T-helper 2 cell treated with Interferon-gamma antibody and Interleukin-4, amounts not matched to agents 100 ng/mL and 5 ng/mL, for 36 hours (primary cell): ENCODE data around the gene MTERF4. TPM values are rescaled to one million over a fixed set of nuclear protein-coding genes. Genes with fewer than 3 reads are reported as not detected.

ENCODE experiments used
- intact Hi-C: fragments of 100-400 bp; cut with micrococcal nuclease; formaldehyde crosslinking; loops from one replicate; pipeline ENCODE4 v1.15.1; 2023
- total RNA-seq: library from RNA; stranded (reverse); gene quantifications from 2 replicates; pipeline ENCODE4 v1.2.3, GENCODE V29; 2022

MTERF4 gene
- total RNA-seq, 1 donor from 2014 or later = 33.7 TPM

GRCh38 chr2:241134711-241135110, 32.6 kb upstream of the MTERF4 start:
- intact Hi-C loops = no loop called here

- intact Hi-C loops = no loop called here
Measured at GRCh38 chr2:241133436-241133820, 31.3 kb upstream of the MTERF4 start.

GRCh38 chr2:241132538-241133435, 30.7 kb upstream of the MTERF4 start:
- intact Hi-C loops = no loop called here

GRCh38 chr2:241131531-241131930, 29.4 kb upstream of the MTERF4 start:
- intact Hi-C loops = no loop called here

- intact Hi-C loops = no loop called here
Measured at GRCh38 chr2:241130316-241130715, 28.2 kb upstream of the MTERF4 start.

GRCh38 chr2:241129086-241129871, 27.2 kb upstream of the MTERF4 start:
- intact Hi-C loops = no loop called here

GRCh38 chr2:241128266-241128665, 26.2 kb upstream of the MTERF4 start:
- intact Hi-C loops = no loop called here

- intact Hi-C loops = no loop called here
Measured at GRCh38 chr2:241126771-241127202, 24.7 kb upstream of the MTERF4 start.

- intact Hi-C loops = no loop called here
Measured at GRCh38 chr2:241126201-241126611, 24.1 kb upstream of the MTERF4 start.

GRCh38 chr2:241125626-241126025, 23.5 kb upstream of the MTERF4 start:
- intact Hi-C loops = no loop called here

- intact Hi-C loops = no loop called here
Measured at GRCh38 chr2:241123816-241124536, 21.9 kb upstream of the MTERF4 start.

GRCh38 chr2:241122376-241123002, 20.4 kb upstream of the MTERF4 start:
- intact Hi-C loops = no loop called here

- intact Hi-C loops = no loop called here
Measured at GRCh38 chr2:241121008-241121407, 18.9 kb upstream of the MTERF4 start.

GRCh38 chr2:241120440-241120839, 18.4 kb upstream of the MTERF4 start:
- intact Hi-C loops = no loop called here

- intact Hi-C loops = no loop called here
Measured at GRCh38 chr2:241118737-241119505, 16.8 kb upstream of the MTERF4 start.

GRCh38 chr2:241116606-241117560, 14.8 kb upstream of the MTERF4 start:
- intact Hi-C loops = no loop called here

GRCh38 chr2:241115361-241115760, 13.3 kb upstream of the MTERF4 start:
- intact Hi-C loops = no loop called here

GRCh38 chr2:241114836-241115235, 12.7 kb upstream of the MTERF4 start:
- intact Hi-C loops = no loop called here

- intact Hi-C loops = no loop called here
Measured at GRCh38 chr2:241112592-241112991, 10.5 kb upstream of the MTERF4 start.
